H1 (cell line): Measurements from ENCODE around the gene SNX30. TPM values are rescaled to one million over a fixed set of nuclear protein-coding genes. Genes with fewer than 3 reads are reported as not detected.

Source experiments
- BACH1 ChIP-seq: IDR thresholded peaks from 2 replicates; pipeline ENCODE4 v1.6.1; 2012; ENCODE audit warnings: low read length, improper control_type of control experiment
- FOSL1 ChIP-seq: IDR thresholded peaks from 2 replicates; pipeline ENCODE4 v1.6.1; 2011; ENCODE audit warnings: mild to moderate bottlenecking, low read depth, low read length, moderate library complexity; ENCODE audit not compliant: insufficient read depth
- NANOG ChIP-seq: IDR thresholded peaks from 2 replicates; pipeline ENCODE4 v1.6.1; 2011; ENCODE audit warnings: low read length, low read depth, mild to moderate bottlenecking, inconsistent platforms; ENCODE audit not compliant: insufficient read depth, poor library complexity, severe bottlenecking
- NRF1 ChIP-seq: IDR thresholded peaks from 2 replicates; pipeline ENCODE4 v1.6.1; 2011; ENCODE audit warnings: mild to moderate bottlenecking, low read depth, low read length, improper control_type of control experiment
- RAD21 ChIP-seq, 2 experiments: IDR thresholded peaks in 1 of 2; conservative IDR thresholded peaks in 1 of 2; 2 replicates each; pipeline ENCODE4 v1.6.1; 2011; ENCODE audit warnings: low read depth in 2 of 2, low read length in 2 of 2, improper control_type of control experiment in 1 of 2, inconsistent platforms in 1 of 2, mild to moderate bottlenecking in 1 of 2, moderate library complexity in 1 of 2
- RFX5 ChIP-seq: IDR thresholded peaks from 2 replicates; pipeline ENCODE4 v1.6.1; 2011; ENCODE audit warnings: low read depth, low read length, improper control_type of control experiment, borderline replicate concordance
- SP2 ChIP-seq: IDR thresholded peaks from 2 replicates; pipeline ENCODE4 v1.6.1; 2012; ENCODE audit warnings: mild to moderate bottlenecking, low read length, inconsistent platforms
- ZNF274 ChIP-seq: IDR thresholded peaks from 2 replicates; pipeline ENCODE4 v1.7.0; 2012; ENCODE audit warnings: low read length, borderline replicate concordance; ENCODE audit errors: extremely low read depth
- polyA plus RNA-seq, 7 experiments: library from polyadenylated mRNA; depleted of rRNA in 3 of 7; stranded (reverse) in 5 of 7; unstranded in 2 of 7; fragments of >200 nt in 5 of 7; fragments of 200-250 nt in 2 of 7; gene quantifications; 1 replicate in 5 of 7; 2 replicates in 1 of 7; 4 replicates in 1 of 7; pipeline versions ENCODE4 v1.2.1 to v1.2.3, GENCODE V29; 2011 to 2013; ENCODE audit warnings: missing spikeins in 2 of 7, mixed read lengths in 2 of 7
- total RNA-seq: library from RNA; stranded (reverse); fragmentation: NEBNext Ultra II Directional; extraction: Animal tissue kit (Norgen Biotek cat#: 25700); gene quantifications from 2 replicates; pipeline ENCODE4 v1.2.1, GENCODE V29; 2021
- TF ChIP-seq, protein P1 (sequence below): fragments of 300-600 bp; sonication (generic); IDR thresholded peaks from 2 replicates; pipeline ENCODE4 v1.7.1; 2012; ENCODE audit warnings: low read length, moderate library complexity, mild to moderate bottlenecking, inconsistent platforms; ENCODE audit not compliant: insufficient replicate concordance
- TF ChIP-seq, protein P2 (sequence below): IDR thresholded peaks from 2 replicates; pipeline ENCODE4 v1.6.1; 2011; ENCODE audit warnings: low read length, improper control_type of control experiment

SNX30 gene
- total and polyA plus RNA-seq, 2 of the 8 experiments (the other 6 are each of a cell fraction or from before 2014, with no cell fraction given) = 4.0 to 12.2 TPM

DNA sequence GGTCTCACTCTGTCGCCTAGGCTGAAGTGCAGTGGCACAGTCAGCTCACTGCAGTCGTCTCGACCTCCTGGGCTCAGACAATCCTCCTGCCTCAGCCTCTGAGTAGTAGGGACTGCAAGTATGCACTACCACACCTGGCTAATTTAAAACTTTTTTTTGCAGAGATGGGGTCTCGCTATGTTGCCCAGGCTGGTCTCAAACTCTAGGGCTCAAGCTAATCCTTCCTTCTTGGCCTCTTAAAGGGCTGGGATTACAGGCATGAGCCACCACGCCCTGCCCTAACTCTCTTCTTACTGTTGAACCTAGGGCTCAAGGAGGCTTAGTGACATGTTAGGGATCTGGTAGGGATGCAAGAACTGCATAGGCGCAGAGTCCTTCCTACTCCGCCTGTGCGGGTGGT, 65.3 kb downstream of the SNX30 start (continued):
- TF ChIP-seq, protein P1, sequence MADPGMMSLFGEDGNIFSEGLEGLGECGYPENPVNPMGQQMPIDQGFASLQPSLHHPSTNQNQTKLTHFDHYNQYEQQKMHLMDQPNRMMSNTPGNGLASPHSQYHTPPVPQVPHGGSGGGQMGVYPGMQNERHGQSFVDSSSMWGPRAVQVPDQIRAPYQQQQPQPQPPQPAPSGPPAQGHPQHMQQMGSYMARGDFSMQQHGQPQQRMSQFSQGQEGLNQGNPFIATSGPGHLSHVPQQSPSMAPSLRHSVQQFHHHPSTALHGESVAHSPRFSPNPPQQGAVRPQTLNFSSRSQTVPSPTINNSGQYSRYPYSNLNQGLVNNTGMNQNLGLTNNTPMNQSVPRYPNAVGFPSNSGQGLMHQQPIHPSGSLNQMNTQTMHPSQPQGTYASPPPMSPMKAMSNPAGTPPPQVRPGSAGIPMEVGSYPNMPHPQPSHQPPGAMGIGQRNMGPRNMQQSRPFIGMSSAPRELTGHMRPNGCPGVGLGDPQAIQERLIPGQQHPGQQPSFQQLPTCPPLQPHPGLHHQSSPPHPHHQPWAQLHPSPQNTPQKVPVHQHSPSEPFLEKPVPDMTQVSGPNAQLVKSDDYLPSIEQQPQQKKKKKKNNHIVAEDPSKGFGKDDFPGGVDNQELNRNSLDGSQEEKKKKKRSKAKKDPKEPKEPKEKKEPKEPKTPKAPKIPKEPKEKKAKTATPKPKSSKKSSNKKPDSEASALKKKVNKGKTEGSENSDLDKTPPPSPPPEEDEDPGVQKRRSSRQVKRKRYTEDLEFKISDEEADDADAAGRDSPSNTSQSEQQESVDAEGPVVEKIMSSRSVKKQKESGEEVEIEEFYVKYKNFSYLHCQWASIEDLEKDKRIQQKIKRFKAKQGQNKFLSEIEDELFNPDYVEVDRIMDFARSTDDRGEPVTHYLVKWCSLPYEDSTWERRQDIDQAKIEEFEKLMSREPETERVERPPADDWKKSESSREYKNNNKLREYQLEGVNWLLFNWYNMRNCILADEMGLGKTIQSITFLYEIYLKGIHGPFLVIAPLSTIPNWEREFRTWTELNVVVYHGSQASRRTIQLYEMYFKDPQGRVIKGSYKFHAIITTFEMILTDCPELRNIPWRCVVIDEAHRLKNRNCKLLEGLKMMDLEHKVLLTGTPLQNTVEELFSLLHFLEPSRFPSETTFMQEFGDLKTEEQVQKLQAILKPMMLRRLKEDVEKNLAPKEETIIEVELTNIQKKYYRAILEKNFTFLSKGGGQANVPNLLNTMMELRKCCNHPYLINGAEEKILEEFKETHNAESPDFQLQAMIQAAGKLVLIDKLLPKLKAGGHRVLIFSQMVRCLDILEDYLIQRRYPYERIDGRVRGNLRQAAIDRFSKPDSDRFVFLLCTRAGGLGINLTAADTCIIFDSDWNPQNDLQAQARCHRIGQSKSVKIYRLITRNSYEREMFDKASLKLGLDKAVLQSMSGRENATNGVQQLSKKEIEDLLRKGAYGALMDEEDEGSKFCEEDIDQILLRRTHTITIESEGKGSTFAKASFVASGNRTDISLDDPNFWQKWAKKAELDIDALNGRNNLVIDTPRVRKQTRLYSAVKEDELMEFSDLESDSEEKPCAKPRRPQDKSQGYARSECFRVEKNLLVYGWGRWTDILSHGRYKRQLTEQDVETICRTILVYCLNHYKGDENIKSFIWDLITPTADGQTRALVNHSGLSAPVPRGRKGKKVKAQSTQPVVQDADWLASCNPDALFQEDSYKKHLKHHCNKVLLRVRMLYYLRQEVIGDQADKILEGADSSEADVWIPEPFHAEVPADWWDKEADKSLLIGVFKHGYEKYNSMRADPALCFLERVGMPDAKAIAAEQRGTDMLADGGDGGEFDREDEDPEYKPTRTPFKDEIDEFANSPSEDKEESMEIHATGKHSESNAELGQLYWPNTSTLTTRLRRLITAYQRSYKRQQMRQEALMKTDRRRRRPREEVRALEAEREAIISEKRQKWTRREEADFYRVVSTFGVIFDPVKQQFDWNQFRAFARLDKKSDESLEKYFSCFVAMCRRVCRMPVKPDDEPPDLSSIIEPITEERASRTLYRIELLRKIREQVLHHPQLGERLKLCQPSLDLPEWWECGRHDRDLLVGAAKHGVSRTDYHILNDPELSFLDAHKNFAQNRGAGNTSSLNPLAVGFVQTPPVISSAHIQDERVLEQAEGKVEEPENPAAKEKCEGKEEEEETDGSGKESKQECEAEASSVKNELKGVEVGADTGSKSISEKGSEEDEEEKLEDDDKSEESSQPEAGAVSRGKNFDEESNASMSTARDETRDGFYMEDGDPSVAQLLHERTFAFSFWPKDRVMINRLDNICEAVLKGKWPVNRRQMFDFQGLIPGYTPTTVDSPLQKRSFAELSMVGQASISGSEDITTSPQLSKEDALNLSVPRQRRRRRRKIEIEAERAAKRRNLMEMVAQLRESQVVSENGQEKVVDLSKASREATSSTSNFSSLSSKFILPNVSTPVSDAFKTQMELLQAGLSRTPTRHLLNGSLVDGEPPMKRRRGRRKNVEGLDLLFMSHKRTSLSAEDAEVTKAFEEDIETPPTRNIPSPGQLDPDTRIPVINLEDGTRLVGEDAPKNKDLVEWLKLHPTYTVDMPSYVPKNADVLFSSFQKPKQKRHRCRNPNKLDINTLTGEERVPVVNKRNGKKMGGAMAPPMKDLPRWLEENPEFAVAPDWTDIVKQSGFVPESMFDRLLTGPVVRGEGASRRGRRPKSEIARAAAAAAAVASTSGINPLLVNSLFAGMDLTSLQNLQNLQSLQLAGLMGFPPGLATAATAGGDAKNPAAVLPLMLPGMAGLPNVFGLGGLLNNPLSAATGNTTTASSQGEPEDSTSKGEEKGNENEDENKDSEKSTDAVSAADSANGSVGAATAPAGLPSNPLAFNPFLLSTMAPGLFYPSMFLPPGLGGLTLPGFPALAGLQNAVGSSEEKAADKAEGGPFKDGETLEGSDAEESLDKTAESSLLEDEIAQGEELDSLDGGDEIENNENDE = no peak
- TF ChIP-seq BACH1 (no peak), SP2 (no peak), ZNF274 (no peak), FOSL1 (no peak), RAD21 (IDR thresholded peaks at IDR 0.05 in 1 of 2, conservative IDR thresholded peaks at IDR 0.05 in 1 of 2; ENCODE audit: low read depth in 2 of 2, low read length in 2 of 2) (no peak), RFX5 (no peak), NRF1 (no peak), NANOG (no peak)
- TF ChIP-seq, protein P2, sequence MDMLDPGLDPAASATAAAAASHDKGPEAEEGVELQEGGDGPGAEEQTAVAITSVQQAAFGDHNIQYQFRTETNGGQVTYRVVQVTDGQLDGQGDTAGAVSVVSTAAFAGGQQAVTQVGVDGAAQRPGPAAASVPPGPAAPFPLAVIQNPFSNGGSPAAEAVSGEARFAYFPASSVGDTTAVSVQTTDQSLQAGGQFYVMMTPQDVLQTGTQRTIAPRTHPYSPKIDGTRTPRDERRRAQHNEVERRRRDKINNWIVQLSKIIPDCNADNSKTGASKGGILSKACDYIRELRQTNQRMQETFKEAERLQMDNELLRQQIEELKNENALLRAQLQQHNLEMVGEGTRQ = no peak
